ENCODE measurements around the gene SDHAF3.

GRCh38 chr7:97167749-97168148, 50.3 kb downstream of the SDHAF3 start:
- no peak for TF ChIP-seq CTCF (IDR thresholded peaks at IDR 0.05)
- no peak for TF ChIP-seq POLR2A (IDR thresholded peaks at IDR 0.05)

Data from thyroid gland (tissue), 4 donors.